Tibial nerve (tissue), 4 donors: ENCODE measurements around the gene GAA. TPM values are rescaled to one million over a fixed set of nuclear protein-coding genes. Genes with fewer than 3 reads are reported as not detected.

Experiments
- DNase-seq, 2 donors: peaks; one replicate each; pipeline ENCODE4 v3.0.0-alpha.2; 2019; ENCODE audit warnings: low spot score in 2 of 2
- H3K27ac ChIP-seq, 4 donors: fragments of 200-600 bp; sonication (generic) in 3 of 4; one replicate each; pipeline ENCODE4 v1.5.1; 2017 to 2019; ENCODE audit warnings: mild to moderate bottlenecking in 1 of 4
- H3K27me3 ChIP-seq, 2 donors: fragments of 200-600 bp; sonication (generic) in 1 of 2; one replicate each; pipeline versions ENCODE4 v1.5.1 to v1.6.0; 2017 to 2019
- H3K36me3 ChIP-seq, 3 donors: fragments of 200-600 bp; sonication (generic); one replicate each; pipeline ENCODE4 v1.5.1; 2018 to 2019
- H3K4me1 ChIP-seq, 4 donors: fragments of 200-600 bp; sonication (generic) in 3 of 4; one replicate each; pipeline ENCODE4 v1.5.1; 2017 to 2019
- H3K4me3 ChIP-seq, 4 donors: fragments of 200-600 bp; sonication (generic) in 3 of 4; one replicate each; pipeline ENCODE4 v1.5.1; 2017 to 2019; ENCODE audit warnings: mild to moderate bottlenecking in 1 of 4, moderate library complexity in 1 of 4
- H3K9me3 ChIP-seq, 4 donors: fragments of 200-600 bp; sonication (generic) in 3 of 4; one replicate each; pipeline ENCODE4 v1.5.1; 2017 to 2019
- CTCF ChIP-seq, 5 experiments: fragments of 200-600 bp in 3 of 5; fragments of 450-650 bp in 2 of 5; sonication (generic) in 3 of 5; IDR thresholded peaks; one replicate each; pipeline ENCODE4 v1.5.1; 2016 to 2019; ENCODE audit warnings: antibody characterized with exemption in 5 of 5, mild to moderate bottlenecking in 3 of 5, moderate library complexity in 2 of 5
- EP300 ChIP-seq, 2 donors: sonication (generic); formaldehyde crosslinking; IDR thresholded peaks; one replicate each; pipeline ENCODE4 v1.6.1; 2017; ENCODE audit warnings: antibody characterized with exemption in 2 of 2, mild to moderate bottlenecking in 1 of 2
- POLR2A ChIP-seq, 2 donors: fragments of 450-650 bp; IDR thresholded peaks; one replicate each; pipeline ENCODE4 v1.6.1; 2017; ENCODE audit warnings: antibody characterized with exemption in 2 of 2, mild to moderate bottlenecking in 2 of 2, moderate library complexity in 2 of 2
- WGBS, 2 donors: methylation state at CpG; one replicate each; pipeline ENCODE4 v1.1.5; 2018; 5-methylcytosine and 5-hydroxymethylcytosine counted together
- total RNA-seq, 4 donors: library from RNA; depleted of rRNA; stranded (reverse); fragments of >200 nt; gene quantifications; one replicate each; pipeline ENCODE4 v1.1.0, GENCODE V29; 2016

Gene GAA
- total RNA-seq, 4 donors from 2014 or later: 52.7 to 81.9 (median 67.8) TPM

- no peak overlapping the region for H3K27ac ChIP-seq
- no peak for TF ChIP-seq EP300 (IDR thresholded peaks at IDR 0.05)
- TF ChIP-seq POLR2A (IDR thresholded peaks at IDR 0.05): no peak
- TF ChIP-seq CTCF (IDR thresholded peaks at IDR 0.05): no peak
- no peaks in the 10 kb centered on the region for H3K4me1 ChIP-seq
- H3K36me3 ChIP-seq: peaks cover 0 to 84% (median 0%) of the 10 kb centered on the region in 3 donors
- 88 to 91% methylated on average over 25 to 29 of the region's 30 CpGs for WGBS, 2 donors
- H3K9me3 ChIP-seq: peaks cover 0 to 1% (median 0%) of the 10 kb centered on the region in 4 donors
- no peak overlapping the region for H3K4me3 ChIP-seq
- H3K27me3 ChIP-seq: no peaks in the 10 kb centered on the region
- no peak for DNase-seq
These were observed 8.5 kb downstream of the GAA start for GRCh38 chr17:80109713-80110446.

- DNase-seq: no peak
- peaks cover 0 to 6% (median 0%) of the 10 kb centered on the region in 4 donors for H3K9me3 ChIP-seq
- TF ChIP-seq CTCF (IDR thresholded peaks at IDR 0.05): no peak
- no peak for TF ChIP-seq POLR2A (IDR thresholded peaks at IDR 0.05)
- TF ChIP-seq EP300 (IDR thresholded peaks at IDR 0.05): no peak
- H3K27ac ChIP-seq: no peak overlapping the region
- H3K36me3 ChIP-seq: peaks cover 0 to 84% (median 0%) of the 10 kb centered on the region in 3 donors
- no peaks in the 10 kb centered on the region for H3K4me1 ChIP-seq
- no peak overlapping the region for H3K4me3 ChIP-seq
- no peaks in the 10 kb centered on the region for H3K27me3 ChIP-seq
- WGBS, 2 donors: 78 to 82% methylated on average over 8 to 9 of the region's 9 CpGs
These were observed 9.0 kb downstream of the GAA start for GRCh38 chr17:80110447-80110812.

- no peak for DNase-seq
- 85 to 94% methylated on average over 20 to 21 of the region's 21 CpGs for WGBS, 2 donors
- TF ChIP-seq POLR2A (IDR thresholded peaks at IDR 0.05) (no peak), EP300 (IDR thresholded peaks at IDR 0.05) (no peak), CTCF (IDR thresholded peaks at IDR 0.05) (no peak)
- Histone ChIP-seq H3K9me3 (peaks cover 0 to 6% (median 0%) of the 10 kb centered on the region in 4 donors), H3K36me3 (peaks cover 0 to 89% (median 0%) of the 10 kb centered on the region in 3 donors), H3K27me3 (no peaks in the 10 kb centered on the region), H3K4me3 (no peak overlapping the region), H3K27ac (no peak overlapping the region), H3K4me1 (no peaks in the 10 kb centered on the region)
These were observed 9.7 kb downstream of the GAA start for GRCh38 chr17:80110927-80111701.

GRCh38 chr17:80111702-80112470, 10.5 kb downstream of the GAA start:
- peaks cover 0 to 93% (median 0%) of the 10 kb centered on the region in 3 donors for H3K36me3 ChIP-seq
- no peak overlapping the region for H3K27ac ChIP-seq
- no peak for DNase-seq
- peaks cover 0 to 6% (median 0%) of the 10 kb centered on the region in 4 donors for H3K9me3 ChIP-seq
- H3K4me1 ChIP-seq: no peaks in the 10 kb centered on the region
- no peak overlapping the region for H3K4me3 ChIP-seq
- 86 to 90% methylated on average over 26 of the region's 26 CpGs for WGBS, 2 donors
- H3K27me3 ChIP-seq: no peaks in the 10 kb centered on the region
- TF ChIP-seq EP300 (IDR thresholded peaks at IDR 0.05) (no peak), CTCF (IDR thresholded peaks at IDR 0.05) (no peak), POLR2A (IDR thresholded peaks at IDR 0.05) (no peak)
